HG03571 (cell line): Measurements from ENCODE around the gene NEMF.
"Not testable (repeated sequence)": the region's sequence is repeated elsewhere in the genome, so short reads cannot be mapped to it uniquely, and the experiment has no call there.

Source experiments
- ATAC-seq: cut with Tn5 transposase; IDR thresholded peaks from one replicate; pipeline ENCODE4 v1.9.1; 2021; ENCODE audit not compliant: unreplicated experiment

NEMF gene

DNA sequence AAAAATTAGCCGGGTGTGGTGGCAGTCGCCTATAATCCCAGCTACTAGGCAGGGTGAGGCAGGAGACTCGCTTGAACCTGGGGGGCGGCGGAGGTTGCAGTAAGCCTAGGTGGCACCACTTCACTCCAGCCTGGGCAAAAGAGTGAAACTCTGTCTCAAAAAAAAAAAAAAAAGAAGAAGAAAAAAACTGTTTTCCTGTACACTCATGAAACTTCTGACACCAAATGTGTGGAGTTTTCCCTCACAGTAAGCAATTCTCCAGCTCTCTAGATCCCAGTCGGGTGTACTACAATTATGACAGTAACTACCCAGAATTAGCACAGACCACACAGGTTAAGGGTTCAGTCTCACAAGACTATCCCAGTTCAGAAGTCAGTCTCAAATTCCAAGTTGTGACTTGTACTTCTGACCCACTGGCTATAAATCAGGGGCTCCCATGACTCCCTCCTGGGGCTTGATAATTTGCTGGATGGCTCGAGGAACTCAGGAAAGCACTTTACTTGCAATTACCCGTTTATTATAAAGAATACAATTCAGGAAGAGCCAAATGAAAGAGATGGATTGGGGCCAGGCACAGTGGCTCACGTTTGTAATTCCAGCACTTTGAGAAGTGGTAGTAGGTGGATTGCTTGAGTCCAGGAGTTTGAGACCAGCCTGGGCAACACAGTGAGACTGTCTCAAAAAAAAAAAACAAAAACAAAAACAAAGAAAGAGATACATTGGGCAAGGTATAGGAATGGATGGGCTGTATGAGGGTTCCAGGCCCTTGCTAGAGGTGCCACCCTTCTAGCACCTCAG lies 27.9 kb upstream of the NEMF start:
- no peak for ATAC-seq

GRCh38 chr14:49879646-49880204 lies 27.1 kb upstream of the NEMF start:
- ATAC-seq, result peak; percentile 77

GRCh38 chr14:49876563-49877127 lies 24.1 kb upstream of the NEMF start:
- no peak for ATAC-seq

- no peak for ATAC-seq
Observed at GRCh38 chr14:49875640-49876198, 23.1 kb upstream of the NEMF start.

DNA sequence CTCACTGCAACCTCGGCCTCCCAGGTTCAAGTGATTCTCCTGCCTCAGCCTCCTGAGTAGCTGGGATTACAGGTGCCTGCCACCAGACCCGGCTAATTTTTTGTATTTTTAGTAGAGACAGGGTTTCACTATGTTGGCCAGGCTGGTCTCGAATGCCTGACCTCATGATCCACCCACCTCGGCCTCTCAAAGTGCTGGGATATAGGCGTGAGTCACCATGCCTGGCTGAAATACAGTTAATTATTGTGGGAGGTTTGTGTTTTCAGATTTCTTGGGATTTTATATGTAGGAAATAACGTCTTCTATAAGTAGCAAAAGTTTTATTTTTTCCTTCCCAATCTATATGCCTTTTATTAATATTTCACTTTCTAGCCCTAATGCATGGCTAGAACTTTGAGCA lies 21.0 kb upstream of the NEMF start:
- ATAC-seq, result not testable (repeated sequence)

GRCh38 chr14:49870908-49871307 lies 18.3 kb upstream of the NEMF start:
- no peak for ATAC-seq

DNA sequence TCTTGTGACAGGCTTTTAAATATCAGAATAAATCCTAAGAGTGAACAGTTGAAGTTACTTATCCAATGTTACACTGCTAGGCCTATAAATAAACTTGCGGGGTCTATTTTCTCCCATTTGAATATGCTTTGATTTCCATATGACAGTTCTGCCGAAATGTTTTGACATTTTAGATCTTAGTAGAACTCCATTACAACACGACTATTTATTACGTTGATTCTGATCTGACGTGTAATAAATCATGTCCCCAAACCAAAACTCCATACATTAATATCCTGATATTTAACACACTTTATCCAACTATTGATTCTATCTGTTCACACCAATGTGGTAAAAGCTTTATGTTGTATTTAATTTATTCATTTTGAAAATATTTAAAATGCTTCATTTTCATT lies 16.1 kb upstream of the NEMF start:
- no peak for ATAC-seq

DNA sequence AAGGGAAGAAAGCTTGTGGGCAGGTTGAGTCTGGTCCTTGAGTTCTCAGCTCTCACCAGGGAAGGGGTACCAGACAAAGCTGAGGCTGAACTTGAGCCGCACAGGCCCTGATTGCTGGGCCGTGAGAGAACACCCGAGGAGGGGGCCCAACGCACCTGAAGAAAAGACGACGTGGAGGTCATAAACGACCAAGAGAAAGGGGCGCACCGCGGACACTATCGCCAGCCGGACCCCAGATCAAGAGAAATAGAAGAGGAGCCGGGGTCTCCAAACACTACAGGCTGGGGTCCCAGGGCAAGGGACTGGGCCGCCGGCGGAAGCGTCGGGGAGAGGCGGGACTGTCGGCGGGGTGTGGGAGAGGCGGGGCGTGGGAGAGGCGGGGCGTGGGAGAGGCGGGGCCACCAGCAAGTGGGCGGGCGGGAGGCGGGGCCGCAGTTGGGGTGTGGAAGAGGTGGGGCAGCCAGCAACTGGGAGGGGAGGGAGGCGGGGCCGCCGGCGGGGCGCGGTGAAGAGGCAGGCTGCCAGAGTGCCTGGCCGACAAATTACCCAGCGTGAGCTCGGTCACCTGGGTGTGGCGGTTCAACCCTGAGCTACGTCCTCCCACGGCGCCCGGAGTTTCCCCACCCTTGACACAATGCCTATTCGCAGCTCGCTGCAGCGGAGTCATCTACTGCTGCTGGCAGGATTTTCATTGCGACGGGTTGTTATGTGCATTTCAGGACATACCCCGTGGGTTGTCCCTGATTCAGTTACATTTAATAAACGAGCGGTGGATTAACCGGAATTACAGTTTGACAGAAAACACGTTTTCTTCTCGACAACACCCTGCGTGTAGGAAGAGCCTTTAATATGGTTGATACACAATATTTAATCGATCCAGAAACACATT lies 15.5 kb upstream of the NEMF start:
- peak; percentile 65 for ATAC-seq

DNA sequence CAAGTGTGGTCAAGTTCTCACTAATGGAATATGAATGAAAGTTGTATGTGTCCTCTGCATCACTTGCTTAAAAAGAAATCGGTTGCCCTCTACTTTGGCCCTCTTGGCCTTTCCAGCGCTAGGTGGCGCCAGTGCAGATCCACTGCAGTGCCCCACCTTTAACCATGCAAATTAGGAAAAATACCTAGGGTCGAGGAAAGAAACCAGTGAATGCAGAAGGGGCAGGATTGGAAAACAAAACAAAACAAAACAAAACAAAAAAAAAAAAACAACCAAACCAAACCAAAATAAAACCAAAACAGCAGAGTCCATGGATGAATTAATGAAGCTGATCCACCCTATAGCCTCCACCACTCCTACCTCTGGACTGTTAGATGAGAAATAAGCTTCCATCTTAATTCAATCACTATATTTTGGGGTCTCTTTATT lies 12.9 kb upstream of the NEMF start:
- ATAC-seq, result no peak

DNA sequence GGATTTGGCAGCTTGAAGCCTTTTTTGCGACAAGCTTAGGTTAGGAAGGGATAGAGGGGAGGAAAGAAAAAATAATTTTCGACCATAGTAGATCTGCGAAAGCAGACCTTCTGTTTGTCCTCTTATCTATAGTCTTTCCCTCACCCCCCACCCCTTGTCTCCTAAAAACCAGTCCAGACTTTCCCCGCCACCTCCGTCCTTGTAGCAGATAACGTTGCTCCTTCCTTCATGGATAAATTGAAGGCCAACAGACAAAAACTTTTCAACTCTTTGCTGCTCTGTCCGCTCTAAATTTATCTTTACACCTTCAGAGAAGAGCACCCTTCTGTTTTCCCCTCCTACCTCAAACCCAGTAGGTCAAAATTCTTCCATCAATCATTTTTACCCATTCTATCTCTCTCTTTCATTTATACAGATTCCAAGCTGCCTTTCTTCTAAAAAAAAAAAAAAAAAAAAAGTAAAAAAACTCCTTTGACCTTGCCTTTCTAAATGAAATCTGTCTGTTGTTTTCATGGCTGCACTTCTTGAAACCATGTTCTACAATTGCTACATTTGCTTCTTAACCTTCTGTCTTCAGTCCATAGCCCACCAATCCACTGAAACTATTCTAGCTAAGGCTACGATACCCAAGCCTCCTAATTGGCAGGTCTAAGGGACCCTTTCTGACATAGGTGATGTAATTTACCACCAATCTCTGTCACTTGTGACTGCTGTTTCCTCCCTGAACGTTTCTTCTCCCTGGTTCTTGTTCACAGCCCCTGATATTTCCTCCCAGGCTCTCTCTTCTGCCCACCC lies 11.1 kb upstream of the NEMF start:
- no peak for ATAC-seq

DNA sequence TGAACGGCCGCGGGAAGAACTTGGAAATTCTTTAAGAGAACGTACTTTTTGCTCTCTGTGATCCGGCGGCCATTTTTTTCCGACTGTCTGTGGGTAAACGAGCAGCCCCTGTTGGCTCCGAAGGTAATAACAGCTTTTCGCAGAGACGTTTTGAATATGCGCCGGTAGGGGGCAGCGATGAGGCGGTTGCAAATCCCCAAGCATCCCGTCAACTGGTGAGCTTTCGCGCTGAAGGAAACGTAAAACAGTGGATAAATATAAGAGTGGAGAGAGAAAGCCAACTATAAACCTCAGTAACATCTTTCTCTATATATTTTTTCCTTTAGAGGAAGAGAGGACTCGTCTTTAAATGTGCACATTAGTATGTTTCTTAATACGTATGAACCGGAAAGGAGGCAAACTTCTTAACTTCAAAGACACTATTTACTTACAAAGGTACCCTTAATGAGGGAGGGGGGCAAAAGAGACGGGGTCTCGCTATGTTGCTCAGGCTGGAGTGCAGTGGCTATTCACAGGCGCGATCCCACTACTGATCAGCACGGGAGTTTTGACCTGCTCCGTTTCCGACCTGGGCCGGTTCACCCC lies 9.6 kb upstream of the NEMF start:
- peak; percentile 25 for ATAC-seq

DNA sequence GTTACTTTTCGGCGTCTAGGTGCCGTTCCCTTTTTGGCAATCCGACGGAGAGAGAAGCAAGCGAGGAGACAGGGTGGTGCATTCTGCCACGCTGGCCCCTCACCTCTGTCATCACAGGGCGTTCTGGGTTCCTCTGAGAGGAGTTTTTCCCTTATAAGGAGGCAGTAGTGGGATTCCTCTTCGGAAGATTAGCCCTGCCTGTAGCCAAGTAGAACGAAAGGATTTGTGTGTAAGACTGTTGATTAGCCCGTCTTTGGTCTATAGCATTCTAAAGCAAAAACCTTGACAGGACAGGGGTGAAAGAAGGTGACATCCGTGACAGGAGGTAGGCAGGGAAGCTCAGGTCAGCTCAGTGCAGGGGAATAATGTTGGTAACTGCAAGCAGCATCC lies 9.1 kb upstream of the NEMF start:
- ATAC-seq, result no peak

DNA sequence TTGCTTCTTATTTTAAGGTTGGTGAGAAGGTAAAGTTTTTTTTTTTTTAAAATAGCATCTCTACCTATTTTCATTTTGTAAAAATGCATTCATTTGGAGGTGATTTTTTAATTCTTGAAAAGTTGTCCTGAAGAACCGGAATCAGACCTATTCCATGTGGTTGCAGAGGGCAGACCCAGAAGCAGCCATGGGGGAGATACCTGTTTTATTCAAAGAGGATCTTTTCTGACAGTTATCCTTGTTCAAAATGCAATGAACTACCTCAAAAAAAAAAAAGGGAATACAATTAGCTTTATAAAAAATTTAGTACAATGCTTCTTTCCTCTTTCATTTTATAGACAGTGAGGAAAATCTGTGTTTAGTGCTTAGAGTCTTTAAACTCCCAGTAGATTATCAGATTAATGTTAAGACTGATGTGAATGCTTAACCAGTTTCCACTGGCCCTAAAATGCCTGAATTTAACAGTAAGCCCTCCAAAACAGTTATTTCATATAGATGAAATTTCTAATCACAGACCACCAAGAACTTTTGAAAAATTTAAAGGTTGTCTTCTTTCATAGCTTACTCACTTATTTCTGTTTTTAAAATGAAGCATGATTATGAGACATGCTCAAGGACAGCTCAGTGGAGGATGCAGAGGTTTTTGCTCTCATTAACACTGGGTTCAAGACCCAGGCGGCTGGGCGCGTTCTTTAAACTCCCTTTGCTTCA lies 8.6 kb upstream of the NEMF start:
- no peak for ATAC-seq

DNA sequence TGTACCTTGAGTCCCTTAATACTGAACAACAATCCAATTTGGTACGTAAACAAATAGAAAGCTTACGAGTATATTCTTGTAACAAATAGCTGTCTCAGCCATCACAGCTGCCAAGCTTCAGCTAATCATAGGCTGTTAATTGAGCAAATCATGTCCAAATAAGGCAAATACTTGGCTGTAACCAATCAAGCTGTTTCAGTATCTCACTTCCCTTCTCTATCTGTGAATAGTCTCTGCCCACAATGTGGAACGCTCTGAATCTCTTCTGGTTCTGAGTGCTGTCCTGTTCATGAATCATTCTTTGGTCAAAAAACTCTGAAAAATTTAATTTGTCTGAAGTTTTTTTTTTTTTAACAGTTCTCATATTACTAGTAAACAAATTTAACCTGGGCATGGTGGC lies 5.8 kb upstream of the NEMF start:
- no peak for ATAC-seq

DNA sequence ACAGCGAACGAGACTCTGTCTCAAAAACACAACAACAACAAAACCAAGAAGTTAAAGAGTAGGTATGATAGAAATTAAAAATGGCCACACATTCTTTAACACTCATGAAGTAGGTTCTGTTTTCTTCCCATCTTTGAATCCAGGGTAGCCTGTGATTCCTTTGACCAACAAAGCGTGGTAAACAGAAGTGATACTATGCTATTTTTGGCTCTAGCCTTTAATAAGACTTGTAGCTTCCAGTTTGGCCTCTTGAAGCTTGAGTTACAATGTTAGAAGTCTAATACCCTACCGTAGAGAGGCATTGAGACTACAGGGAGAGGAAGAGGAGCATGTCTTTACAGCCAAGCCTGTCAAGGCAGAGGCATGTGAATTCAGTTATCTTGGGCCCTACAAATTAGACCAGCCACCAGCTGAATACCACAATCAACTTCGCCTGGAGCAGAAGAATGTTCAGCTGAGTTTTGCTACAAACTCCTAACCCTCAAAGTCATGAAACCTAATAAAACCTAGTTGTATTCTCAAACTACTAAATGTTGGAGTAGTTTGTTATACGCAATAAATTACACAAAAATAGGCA lies 4.9 kb upstream of the NEMF start:
- no peak for ATAC-seq

DNA sequence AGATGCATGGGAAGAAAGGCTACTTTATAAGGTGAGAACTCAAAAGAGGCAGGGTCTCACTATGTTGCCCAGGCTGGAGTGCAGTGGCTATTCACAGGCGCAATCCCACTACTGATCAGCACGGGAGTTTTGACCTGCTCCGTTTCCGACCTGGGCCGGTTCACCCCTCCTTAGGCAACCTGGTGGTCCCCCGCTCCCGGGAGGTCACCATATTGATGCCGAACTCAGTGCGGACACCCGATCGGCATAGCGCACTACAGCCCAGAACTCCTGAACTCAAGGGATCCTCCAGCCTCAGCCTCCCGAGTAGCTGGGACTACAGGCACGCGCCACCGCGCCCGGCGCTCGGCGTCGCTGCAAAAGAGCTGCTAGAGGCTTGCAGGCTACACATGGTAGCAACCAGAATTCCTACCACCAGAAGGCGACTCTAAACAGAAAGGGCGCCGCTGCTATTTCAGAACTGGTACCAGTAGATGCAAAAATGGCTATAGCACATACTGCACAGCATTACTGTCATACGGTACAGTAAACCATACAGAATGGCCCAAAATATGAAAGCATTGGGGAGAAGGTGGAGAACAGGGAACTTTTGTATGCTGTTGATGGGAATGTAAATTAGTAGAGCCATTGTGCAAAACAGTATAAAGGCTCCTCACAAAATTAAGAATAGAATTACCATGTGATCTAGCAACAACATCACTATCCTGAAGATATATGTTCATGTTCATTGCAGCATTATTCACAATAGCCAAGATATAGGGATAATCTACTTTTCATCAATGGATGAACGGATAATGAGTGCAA lies 1.2 kb upstream of the NEMF start:
- ATAC-seq, result no peak

- peak; percentile 10 for ATAC-seq
Observed at GRCh38 chr14:49853158-49853477, 530 bp upstream of the NEMF start.

DNA sequence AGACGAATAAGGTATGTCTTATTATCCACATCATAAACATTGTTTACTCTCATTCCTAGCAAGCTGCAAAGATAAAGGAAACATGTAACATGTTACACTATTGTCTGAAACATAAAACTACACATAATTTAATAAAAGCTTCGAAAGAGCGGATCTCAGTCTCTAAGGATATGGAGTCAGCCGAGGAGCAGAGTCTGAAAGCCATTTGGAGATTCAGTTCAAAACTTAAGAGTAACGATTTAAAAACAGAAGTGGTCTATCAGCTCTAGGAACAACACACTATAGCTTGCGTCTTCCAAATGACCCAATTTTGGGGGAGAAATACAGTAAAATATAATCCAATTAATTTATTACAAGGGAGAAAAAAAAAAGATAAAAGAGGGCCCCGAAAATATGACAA lies 775 bp downstream of the NEMF start:
- ATAC-seq, result no peak
